Mononuclear cell (primary cell): ENCODE results near the gene RAPGEF4. TPM values are rescaled to one million over a fixed set of nuclear protein-coding genes. Genes with fewer than 3 reads are reported as not detected.
"Not testable (repeated sequence)": the region's sequence is repeated elsewhere in the genome, so short reads cannot be mapped to it uniquely, and the experiment has no call there.

ENCODE experiments used
- H3K27me3 ChIP-seq: 2 replicates; pipeline ENCODE4 v1.6.0; 2011; ENCODE audit warnings: low read length, control low read depth; ENCODE audit not compliant: insufficient read depth
- H3K4me1 ChIP-seq: 2 replicates; pipeline ENCODE4 v1.5.1; 2011; ENCODE audit warnings: mild to moderate bottlenecking, low read length, control low read depth; ENCODE audit not compliant: insufficient read depth
- H3K4me3 ChIP-seq: 2 replicates; pipeline ENCODE4 v1.5.1; 2011; ENCODE audit warnings: mild to moderate bottlenecking, low read length, moderate library complexity
- H3K9me3 ChIP-seq: 2 replicates; pipeline ENCODE4 v1.5.1; 2011; ENCODE audit warnings: low read depth, mild to moderate bottlenecking, control low read depth, low read length
- total RNA-seq: library from RNA; depleted of rRNA; stranded (reverse); fragments of >200 nt; gene quantifications from one replicate; pipeline ENCODE4 v1.2.3, GENCODE V29; 2012

Gene RAPGEF4
- total RNA-seq, 1 donor: 2.4 TPM

- Histone ChIP-seq H3K4me1 (no peaks in the 10 kb centered on the region), H3K9me3 (no peaks in the 10 kb centered on the region), H3K27me3 (peaks cover 7% of the 10 kb centered on the region), H3K4me3 (no peak overlapping the region)
Measured at GRCh38 chr2:172777431-172777830, 41.8 kb downstream of the RAPGEF4 start.

- Histone ChIP-seq H3K9me3 (no peaks in the 10 kb centered on the region), H3K27me3 (peaks cover 17% of the 10 kb centered on the region), H3K4me3 (no peak overlapping the region), H3K4me1 (no peaks in the 10 kb centered on the region)
Measured at GRCh38 chr2:172782506-172783164, 47.0 kb downstream of the RAPGEF4 start.

- Histone ChIP-seq H3K4me3 (no peak overlapping the region), H3K4me1 (no peaks in the 10 kb centered on the region), H3K9me3 (no peaks in the 10 kb centered on the region), H3K27me3 (peaks cover 17% of the 10 kb centered on the region)
Measured at GRCh38 chr2:172783165-172783898, 47.7 kb downstream of the RAPGEF4 start.

GRCh38 chr2:172788871-172789270 is 53.2 kb downstream of the RAPGEF4 start:
- no peak overlapping the region for H3K4me3 ChIP-seq
- no peaks in the 10 kb centered on the region for H3K4me1 ChIP-seq
- peaks cover 3% of the 10 kb centered on the region for H3K27me3 ChIP-seq
- no peaks in the 10 kb centered on the region for H3K9me3 ChIP-seq

GRCh38 chr2:172790404-172790803 is 54.8 kb downstream of the RAPGEF4 start:
- Histone ChIP-seq H3K27me3 (peaks cover 3% of the 10 kb centered on the region), H3K4me1 (no peaks in the 10 kb centered on the region)

GRCh38 chr2:172791953-172792352 is 56.3 kb downstream of the RAPGEF4 start:
- Histone ChIP-seq H3K4me1 (no peaks in the 10 kb centered on the region), H3K9me3 (no peaks in the 10 kb centered on the region), H3K27me3 (no peaks in the 10 kb centered on the region), H3K4me3 (no peak overlapping the region)

More at GRCh38 chr2:172790404-172790803, 54.8 kb downstream of the RAPGEF4 start:
- no peak overlapping the region for H3K4me3 ChIP-seq
- no peaks in the 10 kb centered on the region for H3K9me3 ChIP-seq

- H3K4me3 ChIP-seq: no peak overlapping the region
- H3K27me3 ChIP-seq: no peaks in the 10 kb centered on the region
Measured at GRCh38 chr2:172792711-172793110, 57.1 kb downstream of the RAPGEF4 start.

DNA sequence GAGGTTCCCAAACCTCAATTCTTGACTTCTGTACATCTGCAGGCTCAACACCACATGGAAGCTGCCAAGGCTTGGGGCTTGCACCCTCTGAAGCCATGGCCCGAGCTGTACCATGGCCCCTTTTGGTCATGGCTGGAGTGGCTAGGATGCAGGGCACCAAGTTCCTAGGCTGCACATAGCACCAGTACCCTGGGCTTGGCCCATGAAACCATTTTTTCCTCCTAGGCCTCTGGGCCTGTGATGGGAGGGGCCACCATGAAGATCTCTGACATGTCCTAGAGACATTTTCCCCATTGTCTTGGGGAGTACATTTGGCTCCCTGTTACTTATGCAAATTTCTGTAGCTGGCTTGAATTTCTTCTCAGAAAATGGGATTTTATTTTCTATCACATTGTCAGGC is 67.7 kb downstream of the RAPGEF4 start:
- H3K4me3 ChIP-seq, H3K9me3 ChIP-seq, H3K27me3 ChIP-seq, H3K4me1 ChIP-seq: not testable (repeated sequence)

More at GRCh38 chr2:172792711-172793110, 57.1 kb downstream of the RAPGEF4 start:
- no peaks in the 10 kb centered on the region for H3K9me3 ChIP-seq
- H3K4me1 ChIP-seq: no peaks in the 10 kb centered on the region

- Histone ChIP-seq H3K4me1 (no peaks in the 10 kb centered on the region), H3K27me3 (no peaks in the 10 kb centered on the region), H3K4me3 (no peak overlapping the region), H3K9me3 (no peaks in the 10 kb centered on the region)
Measured at GRCh38 chr2:172804423-172804822, 68.8 kb downstream of the RAPGEF4 start.

DNA sequence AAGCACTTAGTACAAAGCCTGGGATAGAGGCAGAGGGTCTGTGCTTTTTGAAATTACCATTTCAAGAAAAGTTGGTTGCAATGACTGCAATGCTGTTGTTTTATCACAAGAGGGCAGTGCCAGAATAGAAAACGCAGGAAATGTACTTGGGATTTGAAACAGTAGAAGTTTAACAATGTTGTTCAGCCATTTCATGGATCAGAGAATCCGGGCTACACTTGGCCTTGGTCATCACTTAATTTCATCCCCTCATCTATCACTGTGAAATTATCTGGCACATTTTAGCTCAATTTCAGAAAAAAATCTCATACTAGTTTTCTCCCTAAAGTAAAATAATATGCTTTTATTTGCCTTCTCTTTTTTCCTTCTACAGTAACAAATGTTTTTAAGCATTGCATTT is 70.8 kb downstream of the RAPGEF4 start:
- H3K4me3 ChIP-seq: no peak overlapping the region
- no peaks in the 10 kb centered on the region for H3K9me3 ChIP-seq
- no peaks in the 10 kb centered on the region for H3K27me3 ChIP-seq
- no peaks in the 10 kb centered on the region for H3K4me1 ChIP-seq

DNA sequence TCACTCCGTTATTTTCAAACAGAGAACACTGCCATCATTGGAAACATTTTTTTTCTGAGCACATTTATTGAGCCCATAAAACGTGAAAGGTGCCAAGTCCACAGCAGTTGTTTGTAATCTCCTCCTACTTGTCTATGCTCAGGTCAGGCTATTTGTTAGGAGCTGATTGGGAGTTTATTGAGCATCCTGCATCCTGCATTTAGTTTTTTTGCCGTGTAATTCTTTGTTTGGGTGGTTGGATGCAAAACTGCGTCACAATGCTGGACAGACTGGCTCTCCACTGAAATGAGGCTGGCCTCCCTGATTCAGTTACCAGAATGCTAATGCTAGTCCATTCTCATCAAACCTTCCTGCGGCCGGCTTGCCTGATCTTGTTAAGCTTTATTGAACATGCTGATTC is 71.4 kb downstream of the RAPGEF4 start:
- Histone ChIP-seq H3K27me3 (no peaks in the 10 kb centered on the region), H3K4me1 (no peaks in the 10 kb centered on the region), H3K9me3 (no peaks in the 10 kb centered on the region), H3K4me3 (no peak overlapping the region)

GRCh38 chr2:172808156-172808555 is 72.5 kb downstream of the RAPGEF4 start:
- Histone ChIP-seq H3K27me3 (no peaks in the 10 kb centered on the region), H3K4me1 (no peaks in the 10 kb centered on the region), H3K9me3 (no peaks in the 10 kb centered on the region), H3K4me3 (no peak overlapping the region)

DNA sequence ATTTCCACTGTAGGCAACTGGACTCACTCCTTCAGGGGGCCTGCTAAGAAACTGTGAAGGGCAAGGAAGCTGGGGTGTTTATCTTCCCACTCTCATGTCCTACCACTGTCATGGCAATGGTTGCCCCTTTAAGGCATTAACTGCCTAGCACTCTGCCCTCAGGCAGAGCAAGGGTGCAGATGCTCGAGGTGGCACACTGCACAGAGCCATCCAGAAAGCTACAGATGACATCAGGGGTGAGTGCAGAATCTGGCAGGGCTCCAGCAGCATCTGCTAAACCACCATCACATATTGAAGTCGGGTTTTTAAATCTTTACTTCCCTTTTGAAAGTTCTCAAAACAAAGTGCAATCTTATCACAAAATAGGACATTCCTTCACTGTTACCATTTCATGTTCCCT is 75.4 kb downstream of the RAPGEF4 start:
- H3K27me3 ChIP-seq: no peaks in the 10 kb centered on the region
- H3K4me3 ChIP-seq: no peak overlapping the region
- no peaks in the 10 kb centered on the region for H3K9me3 ChIP-seq
- H3K4me1 ChIP-seq: no peaks in the 10 kb centered on the region

- Histone ChIP-seq H3K9me3 (no peaks in the 10 kb centered on the region), H3K27me3 (no peaks in the 10 kb centered on the region), H3K4me1 (no peaks in the 10 kb centered on the region), H3K4me3 (no peak overlapping the region)
Measured at GRCh38 chr2:172812158-172812744, 76.6 kb downstream of the RAPGEF4 start.

DNA sequence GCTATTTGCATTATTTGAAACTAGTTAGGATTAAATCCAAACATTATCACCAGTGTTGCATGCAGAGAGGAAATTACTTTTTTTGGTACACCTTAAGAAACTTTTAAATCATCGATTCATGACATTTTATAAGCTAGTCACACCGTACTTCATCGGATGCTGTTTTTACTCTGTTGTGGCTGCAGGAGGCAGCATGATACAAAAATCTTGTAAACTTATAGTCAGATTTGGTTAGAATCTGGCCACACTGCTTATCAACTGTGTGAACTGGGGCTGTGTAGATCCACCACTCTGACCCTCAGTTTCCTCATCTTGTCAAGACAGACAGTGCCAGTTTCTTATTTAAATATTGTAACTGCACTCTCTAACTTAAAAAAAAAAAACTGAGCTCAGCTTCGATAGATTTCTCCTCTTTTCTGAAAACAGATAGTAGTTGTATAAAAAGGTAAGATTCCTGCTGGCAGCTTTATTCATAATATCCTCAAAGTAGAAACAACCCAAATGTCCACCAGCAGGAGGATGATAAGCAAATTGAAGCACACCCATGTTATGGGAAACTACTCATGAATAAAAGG is 77.8 kb downstream of the RAPGEF4 start:
- Histone ChIP-seq H3K9me3 (no peaks in the 10 kb centered on the region), H3K4me1 (no peaks in the 10 kb centered on the region), H3K27me3 (no peaks in the 10 kb centered on the region), H3K4me3 (no peak overlapping the region)
